HUDEP-2 (cell line): Measurements from ENCODE around the gene PRKX.
"Not testable (repeated sequence)": the region's sequence is repeated elsewhere in the genome, so short reads cannot be mapped to it uniquely, and the experiment has no call there.

Experiments used
- DNase-seq, 76 experiments: peaks; one replicate each; lab custom pipeline; 2025; ENCODE audit not compliant: unreplicated experiment in 76 of 76; lab: John Stamatoyannopoulos, UW

PRKX gene

DNA sequence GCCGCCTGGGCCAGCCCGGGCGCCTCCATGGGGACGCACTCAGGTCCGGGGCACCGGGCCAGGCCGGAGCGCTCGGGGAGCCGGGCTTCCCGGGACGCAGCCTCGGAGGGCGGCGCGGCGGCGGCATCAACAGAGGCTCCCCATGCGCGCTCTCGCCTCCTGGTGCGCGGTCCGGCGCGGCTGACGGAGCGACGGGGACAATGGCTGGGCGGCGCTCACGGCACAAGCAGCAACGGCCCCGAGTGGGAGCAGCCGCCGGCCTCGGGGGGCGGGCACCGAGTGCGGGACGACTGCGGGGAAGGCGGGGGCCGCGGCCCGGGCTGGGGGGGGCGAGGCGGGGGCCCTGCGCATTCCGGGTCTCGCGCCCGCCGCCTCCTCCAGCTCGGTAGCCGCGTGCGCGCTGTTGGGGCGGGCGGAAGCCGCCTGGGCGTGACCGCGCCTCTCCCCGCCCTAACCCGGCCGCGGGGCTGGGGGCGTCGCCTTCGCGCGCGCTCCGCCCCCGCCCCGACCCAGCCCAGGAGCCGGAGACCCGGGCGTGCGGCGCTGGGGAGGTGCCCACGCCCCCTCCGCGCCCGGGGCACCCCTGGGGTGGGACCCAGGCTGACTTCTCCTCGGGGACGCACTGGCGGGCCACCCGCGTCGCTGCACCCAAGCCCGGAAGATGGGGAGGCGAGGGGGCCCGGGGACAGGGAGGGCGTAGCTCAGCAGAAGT lies at the start of gene PRKX:
Gene PRKX (minus strand): TSS at position 425 of the 712 bp plus-strand sequence. CDS start 396 bp downstream, at position 29.
- peak in 58 of 76 experiments; percentile 0 to 59 (median 22) for DNase-seq

DNA sequence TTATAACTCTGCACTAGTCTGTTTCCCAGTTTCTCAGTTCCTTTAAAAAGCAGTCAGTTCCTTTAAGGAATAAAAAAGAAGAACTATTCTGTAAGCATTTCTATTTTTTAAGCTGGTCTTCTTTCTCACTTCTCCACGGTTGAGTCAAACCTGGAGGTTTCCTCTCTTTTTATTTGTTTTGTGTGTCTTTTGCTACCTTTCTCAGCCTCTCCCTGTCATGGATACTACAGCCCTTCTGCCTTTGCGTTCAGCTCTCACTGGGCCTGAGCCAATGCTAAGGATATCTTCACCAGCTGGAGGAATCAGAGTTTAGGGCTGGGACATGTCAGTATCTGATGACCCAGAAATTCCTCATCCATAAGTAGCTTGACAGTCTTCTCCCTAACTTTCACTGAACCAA lies 49.7 kb upstream of the PRKX start:
- DNase-seq = no peak

DNA sequence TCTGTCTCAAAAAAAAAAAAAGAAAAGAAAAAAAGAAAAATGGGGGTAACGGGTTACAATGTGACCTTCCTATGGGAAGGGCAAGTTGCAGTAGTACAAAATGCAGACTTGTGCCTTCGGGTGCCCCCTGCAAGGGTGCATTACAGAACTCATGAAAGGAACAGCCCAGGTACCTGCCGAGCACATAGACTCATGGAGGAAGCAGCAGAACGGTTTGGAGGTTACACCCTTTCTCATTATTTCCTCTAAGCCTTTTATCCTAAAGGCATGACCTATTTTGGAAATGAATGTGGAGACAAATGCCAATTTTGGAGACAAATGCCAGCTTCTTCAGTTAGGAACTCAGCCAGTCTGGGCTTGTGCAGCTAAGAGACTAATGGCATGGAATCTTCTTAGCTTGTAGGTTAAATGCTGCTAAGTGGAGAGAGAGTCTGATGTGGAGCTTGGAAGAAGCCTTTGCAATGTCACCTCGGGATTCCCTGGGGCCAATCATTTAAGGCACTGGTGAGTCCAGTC lies 44.1 kb upstream of the PRKX start:
- no peak for DNase-seq

DNA sequence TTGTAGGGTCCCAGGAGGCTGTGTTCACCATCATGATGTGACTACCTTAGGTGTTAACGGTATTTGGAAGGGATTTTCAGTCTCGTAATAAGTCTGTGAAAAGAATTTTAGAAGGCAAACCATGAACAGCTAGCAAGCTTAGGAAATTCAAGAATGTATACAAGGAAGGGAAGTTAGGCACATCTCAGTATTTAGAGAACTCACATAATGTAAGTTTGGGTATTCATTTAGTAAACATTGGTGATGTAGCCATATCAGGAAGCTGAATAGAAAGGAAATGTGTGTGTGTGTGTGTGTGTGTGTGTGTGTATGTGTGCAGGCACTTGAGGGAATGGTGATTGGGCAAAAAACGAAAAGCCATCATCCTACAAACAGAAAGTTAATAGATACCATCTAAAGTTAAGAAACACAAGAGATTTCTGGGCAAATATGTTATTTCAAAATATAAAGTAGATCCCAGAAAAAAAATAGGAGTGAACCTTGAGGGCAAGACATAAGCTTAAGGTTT lies 34.7 kb upstream of the PRKX start:
- no peak for DNase-seq

DNA sequence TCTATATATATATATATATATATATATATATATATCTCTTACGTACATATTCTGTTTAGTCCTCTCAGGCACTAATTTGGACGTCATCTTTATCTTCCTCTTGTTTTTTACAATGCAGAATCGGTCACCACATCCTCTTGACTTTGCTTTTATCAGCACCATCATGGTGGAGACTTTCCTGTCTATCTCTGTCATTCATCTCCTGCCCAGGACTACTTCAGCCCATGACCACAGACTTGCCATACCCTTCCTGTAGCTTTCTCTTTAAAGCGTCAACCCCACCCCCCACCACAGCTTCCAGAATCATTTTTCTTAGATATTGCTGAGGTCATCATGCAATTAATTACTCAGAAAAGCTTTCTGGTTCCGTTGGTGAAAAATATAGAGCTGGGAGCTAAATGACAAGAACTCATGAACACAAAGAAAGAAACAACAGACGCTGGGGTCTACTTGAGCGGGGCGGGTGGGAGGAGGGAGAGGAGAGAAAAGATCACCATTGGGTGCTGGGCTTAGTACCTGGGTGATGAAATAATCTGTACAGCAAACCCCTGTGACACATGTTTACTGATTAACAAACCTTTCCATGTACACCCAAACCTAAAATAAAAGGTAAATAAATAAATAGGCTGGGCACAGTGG lies 30.5 kb upstream of the PRKX start:
- peak in 3 of 76 experiments; percentile 0 to 14 (median 1) for DNase-seq

DNA sequence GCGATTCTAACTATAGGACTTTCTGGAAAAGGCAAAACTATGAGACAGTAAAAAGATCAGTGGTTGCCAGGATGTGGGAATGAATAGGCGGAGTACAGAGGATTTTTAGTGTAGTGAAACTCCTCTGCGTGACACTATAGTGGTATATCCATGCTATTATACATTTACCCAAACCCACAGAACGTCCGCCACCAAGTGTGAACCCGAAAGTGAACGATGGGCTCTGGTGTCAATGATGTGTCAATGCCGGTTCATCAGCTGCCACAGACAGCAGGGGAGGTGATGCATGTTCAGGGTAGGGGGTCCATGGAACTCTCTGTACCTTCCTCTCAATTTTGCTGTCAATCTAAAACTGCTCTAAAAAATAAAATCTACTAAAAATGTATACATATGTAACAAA lies 27.5 kb upstream of the PRKX start:
- DNase-seq = not testable (repeated sequence)

DNA sequence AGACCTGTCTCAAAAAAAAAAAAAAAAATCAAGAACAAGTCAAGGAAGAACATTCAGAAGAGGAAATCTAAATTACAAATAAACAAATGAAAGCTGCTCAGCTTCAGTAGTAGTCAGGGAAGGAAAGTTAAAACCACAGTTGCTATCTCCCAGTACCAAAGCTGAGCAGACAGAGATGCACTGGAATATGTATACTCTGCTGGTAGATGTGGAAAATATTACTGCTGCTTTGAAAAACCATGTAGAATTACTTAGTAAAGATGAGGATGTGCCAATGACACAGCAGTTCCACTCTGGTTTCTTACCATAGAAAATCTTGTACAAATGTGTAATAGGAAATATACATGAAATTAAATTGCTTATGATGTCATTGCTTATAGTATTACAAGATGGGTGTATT lies 25.1 kb upstream of the PRKX start:
- peak in 3 of 76 experiments; percentile 0 to 28 (median 2) for DNase-seq

DNA sequence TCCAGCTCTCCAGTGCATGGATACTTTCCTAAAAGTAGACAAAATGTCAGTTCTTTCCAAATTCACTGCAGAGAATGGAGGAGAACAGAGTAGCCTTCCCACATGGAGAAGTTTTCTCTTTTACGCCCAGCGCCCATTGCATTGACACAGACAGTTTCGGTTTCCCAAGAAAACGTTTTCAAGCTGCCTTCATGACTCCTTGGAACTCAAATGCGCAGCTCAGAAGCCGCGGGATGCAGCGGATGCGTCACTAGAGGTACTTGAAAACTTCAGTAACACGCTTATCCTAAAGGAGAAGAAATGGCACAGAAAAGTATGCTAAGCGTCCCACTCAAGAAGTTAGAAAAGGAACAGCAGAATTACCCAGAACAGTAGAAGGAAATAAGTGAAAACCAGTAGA lies 23.1 kb upstream of the PRKX start:
- not testable (repeated sequence) for DNase-seq

DNA sequence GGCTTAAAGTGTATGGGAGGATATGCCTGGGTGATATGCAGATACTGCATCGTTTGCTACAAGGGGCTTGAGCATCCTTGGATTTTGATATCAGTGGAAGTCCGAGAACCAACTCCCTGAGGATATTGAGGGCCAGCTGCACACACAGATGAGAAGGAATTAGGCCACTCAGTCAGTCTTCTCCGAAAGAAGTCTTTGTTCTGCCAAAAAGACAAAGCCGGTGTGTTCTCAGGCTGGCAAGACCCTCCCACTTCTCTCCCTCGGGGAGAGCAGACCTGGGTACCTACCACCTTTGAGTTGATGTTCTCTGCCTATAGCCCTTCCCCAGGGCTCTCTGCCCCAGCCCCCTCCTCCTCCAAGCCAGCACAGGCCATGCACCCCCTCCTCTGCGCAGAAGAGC lies 22.4 kb upstream of the PRKX start:
- not testable (repeated sequence) for DNase-seq

DNA sequence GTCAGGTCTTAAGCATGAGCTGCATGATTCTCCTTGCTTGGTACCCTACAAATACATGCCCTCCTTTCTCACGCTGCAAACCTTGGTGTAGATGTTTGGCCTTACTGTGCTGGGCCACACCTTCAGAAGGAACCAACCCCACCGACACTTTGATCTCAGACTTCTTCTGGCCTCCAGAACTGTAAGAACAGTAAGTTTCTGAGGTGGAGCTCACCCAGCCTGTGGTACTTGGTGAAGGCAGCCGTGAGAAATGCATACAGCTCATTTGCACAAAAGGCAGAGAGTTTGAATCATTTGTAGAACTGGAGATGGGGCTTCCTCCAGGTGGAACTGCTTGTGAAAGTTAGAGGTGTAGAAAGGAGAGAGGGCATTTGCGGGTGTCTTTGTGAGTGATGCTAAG lies 21.0 kb upstream of the PRKX start:
- DNase-seq = not testable (repeated sequence)

DNA sequence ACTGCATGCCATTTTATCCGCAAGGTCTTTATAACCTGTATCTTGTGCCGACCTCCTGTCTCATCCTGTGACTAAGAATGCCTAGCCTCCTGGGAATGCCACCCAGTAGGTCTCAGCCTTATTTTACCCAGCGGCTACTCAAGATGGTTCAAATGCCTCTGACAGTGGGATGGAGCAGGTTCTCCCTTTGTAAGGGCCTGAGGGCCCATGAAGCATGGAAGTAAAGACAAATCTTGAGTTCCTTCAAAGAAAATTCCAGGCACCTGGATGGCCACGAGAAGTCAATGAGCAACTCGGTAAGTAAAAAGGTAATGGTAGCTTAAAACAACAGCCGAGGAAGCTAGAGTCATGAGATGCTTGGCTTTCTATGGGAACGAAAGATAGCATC lies 19.6 kb upstream of the PRKX start:
- no peak for DNase-seq

DNA sequence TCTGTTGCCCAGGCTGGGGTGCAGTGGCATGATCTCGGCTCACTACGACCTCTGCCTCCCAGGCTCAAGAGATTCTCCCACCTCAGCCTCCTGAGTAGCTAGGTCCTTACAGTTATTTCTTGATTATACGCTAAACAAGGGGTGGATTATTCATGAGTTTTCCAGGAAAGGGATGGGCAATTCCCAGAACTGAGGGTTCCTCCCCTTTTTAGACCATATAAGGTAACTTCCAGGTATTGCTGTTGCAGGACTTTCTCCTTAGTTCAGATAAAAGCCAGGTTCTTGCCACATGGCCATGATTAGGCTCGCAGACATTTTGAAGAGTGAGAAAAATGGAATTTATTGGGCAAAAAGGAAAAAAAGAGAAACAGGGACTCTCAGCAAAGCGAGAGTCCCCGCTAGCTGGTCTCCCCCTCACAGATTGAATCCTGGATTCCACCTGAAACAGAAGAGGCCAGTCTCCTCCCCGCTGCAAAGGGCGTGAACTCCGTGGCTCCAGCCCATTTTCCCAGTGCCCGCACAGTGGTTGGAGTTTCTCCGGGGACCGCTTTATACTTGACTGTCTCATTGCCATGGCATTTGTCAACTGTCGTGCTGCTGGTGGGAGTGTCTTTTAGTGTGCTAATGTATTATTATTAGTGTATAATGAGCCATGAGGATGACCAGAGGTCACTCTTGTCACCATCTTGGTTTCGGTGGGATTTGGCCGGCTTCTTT lies 19.0 kb upstream of the PRKX start:
- not testable (repeated sequence) for DNase-seq

DNA sequence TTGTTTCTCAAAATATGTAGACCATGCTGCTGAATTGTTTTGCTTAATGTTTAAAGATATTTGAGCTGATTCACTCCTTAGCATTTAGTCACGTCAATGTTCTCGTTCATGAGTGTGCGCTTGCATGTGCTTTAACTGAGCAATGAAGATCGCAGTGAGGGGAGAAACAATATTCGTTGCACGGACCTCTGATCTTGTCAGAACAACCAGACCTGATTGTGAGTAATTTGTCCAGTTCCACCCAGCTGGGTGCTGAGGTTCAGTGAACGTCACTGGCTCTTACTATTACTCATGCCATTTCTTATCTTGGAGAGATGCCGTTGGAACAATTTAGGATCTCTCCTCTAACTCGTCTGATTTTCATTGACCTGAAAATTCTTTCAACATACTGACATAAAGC lies 15.0 kb upstream of the PRKX start:
- DNase-seq = no peak

DNA sequence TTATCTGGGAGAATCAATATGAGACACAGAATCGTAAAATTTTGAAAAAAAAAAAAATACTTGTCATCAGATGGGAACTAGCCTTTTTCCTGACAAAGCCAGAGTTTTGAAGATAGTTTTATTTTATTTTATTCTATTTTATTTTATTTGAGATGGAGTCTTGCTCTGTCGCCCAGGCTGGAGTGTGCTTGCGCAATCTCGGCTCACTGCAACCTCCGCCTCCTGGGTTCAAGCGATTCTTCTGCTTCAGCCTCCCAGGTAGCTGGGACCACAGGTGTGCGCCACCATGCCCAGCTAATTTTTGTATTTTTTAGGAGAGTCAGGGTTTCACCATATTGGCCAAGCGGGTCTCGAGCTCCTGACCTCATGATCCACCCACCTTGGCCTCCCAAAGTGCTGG lies 10.0 kb upstream of the PRKX start:
- not testable (repeated sequence) for DNase-seq

DNA sequence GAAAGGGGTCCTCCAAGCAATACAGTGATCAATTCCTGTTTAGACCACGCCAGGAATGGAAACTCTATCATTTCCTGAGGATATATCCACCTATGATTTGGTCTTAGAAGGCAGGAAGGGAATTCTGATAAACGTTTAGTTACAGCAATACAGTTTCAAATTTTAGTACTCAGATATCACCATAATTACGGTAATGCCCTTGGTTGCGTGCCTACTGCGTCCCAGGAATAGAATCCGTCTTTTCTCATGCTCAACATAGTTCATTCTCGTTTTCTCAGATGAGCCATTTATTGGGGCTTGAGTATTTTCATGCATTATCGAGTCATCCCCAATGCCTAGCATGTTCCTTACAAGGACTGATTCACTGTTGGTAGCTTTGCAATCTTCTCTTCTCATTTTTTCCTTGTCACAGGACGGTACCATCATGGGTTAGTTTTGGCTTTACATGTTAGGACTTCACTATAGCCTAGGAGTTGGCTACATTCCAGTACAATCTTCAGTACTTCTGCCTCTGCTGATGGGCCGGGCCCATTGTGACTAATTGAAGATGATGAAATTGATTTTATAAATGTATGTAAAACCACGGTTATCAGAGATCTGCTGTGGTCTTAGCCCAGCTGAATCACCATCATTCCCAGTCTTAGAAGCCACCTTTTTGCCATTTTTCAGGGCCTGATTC lies 4.4 kb upstream of the PRKX start:
- peak in 6 of 76 experiments; percentile 0 to 4 (median 0) for DNase-seq

DNA sequence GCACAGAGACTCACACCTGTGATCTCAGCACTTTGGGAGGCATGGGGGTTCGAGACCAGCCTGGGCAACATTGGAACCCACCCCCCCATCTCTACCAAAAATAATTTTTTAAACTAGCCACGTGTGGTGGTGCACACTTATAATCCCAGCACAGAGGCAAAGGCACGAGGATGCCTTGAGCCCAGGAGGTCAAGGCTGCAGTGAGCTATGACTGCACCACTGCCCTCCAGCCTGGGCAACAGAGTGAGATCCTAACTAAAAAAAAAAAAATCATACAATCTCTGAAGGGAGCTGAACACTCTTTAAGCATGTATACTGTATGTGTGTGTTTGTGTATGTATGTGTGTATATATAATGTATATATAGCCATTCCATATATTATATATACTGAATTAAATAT lies 2.5 kb upstream of the PRKX start:
- no peak for DNase-seq

DNA sequence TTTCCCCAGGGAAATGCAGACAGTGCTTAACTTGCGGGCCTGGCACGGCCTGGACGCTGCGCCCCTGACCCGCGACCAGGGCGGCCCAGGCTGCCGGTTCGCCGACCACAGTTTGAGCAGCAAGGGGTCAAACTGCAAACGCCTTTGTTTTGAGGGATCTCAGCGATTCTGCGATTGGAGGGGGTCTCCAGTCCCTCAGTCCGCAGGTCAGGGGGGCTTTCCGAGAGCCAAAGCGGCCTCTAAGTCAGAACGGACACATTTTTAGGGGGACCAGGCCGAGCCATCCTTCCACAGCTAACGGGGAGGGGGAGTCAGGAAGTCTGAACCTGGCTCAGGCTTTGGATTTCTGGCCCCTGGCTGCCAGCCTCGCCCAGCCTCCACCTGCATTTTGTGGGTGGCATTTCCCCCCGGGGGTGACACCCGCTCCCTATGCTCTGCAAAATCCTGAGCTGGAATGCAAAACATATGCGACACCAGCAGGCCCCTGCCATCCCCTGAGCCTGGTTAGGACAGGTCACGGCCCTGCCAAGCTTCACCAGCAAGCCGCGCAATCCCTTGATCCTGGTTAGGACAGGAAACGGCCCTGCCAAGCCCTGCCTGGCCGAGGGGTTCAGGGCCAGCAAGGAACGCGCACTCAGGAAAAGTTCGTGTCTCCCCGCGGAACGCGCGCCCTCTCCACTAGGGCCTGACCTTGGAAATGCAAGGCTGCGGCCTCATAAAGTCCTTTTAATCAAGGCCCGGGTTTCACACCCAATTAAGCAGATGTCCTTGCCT lies 1.4 kb upstream of the PRKX start:
- DNase-seq = not testable (repeated sequence)

DNA sequence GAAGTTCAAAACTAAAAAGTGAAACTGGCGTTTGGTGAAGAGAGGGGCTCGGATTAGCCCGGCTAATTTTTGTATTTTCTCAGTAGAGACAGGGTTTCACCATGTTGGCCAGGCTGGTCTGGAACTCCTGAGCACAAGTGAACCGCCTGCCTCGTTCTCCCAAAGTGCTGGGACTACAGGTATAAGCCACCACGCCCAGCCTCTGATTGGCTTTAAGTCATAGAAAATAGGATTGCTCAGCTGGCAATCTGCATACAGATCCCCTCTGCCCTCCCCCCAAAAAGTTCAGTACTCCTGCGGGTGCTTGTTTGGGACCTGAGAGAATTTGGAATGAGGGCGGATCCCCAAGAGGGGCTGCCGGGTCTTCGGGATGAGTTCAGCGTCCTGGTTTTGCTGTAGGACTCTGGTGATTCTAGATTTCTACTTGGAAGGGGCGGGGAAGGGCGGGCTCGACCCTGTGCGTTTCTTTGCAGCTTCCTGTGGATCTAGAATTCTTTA lies 537 bp upstream of the PRKX start:
- DNase-seq = peak in 1 of 76 experiments; percentile 1

DNA sequence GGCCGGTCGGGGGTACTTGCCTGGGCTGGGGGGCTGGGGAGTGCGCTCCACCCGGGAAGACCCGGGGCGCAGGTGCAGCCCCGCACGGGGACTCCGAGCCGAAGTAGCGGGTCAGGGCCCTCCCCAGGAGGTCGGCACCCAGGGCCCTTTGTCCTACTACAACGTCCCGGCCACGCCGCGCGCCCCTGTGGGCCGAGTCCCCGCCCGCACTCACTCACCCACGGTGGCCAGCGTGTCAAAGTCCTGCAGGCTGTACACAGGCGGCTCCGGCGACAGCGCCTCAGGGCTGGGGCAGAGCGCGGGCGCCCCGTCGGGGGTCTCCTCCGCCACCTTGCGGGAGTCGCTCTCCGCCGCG lies 602 bp downstream of the PRKX start:
- peak in 3 of 76 experiments; percentile 11 to 19 (median 12) for DNase-seq
